HG02852 (cell line): ENCODE results near the gene ELMO3.

Experiments
- ATAC-seq: cut with Tn5 transposase; IDR thresholded peaks from one replicate; pipeline ENCODE4 v1.9.1; 2021; ENCODE audit warnings: mild to moderate bottlenecking, moderate library complexity; ENCODE audit not compliant: unreplicated experiment

ELMO3 gene

DNA sequence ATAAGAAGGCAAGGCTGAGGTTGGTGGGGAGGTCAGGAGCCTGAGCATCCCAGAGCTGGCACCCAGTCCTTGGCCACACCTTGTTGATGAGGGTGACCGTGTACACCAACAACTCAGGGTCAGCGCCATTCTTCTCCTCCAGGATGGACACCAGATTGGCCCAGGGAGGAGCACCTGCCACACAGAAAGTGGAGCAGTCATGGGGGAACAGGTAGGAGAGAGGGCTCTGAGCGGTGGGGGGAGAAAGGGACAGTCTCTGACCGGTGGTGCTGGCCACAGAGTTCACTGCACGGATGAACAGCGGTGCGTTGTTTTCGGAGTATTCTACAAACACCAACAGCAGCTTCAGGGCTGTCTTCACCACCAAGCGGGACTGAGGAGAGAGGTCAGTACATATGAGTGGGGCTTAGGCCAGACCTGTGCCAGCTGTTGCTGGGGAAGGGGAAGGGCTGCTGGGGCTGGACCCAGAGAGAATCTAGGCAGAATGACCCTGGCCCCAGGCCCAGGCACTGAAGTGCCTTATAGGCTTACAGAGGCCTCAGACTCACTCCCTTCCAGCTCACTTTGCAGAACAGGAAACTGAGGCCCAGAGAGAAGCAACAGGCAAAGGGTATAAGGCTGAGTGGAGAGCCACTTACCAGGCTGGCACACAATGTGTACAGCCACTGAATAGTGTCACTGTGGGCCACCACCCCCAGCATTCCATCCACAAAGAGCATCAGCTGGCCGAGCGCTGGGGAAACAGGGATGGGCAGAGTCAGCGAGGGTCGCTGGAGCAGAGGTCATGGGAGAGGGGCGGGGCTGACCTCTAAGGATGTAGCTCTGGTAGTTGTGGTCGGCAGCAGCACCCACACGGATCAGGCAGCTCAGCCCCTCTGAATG lies 38.7 kb downstream of the ELMO3 start:
- no peak for ATAC-seq

DNA sequence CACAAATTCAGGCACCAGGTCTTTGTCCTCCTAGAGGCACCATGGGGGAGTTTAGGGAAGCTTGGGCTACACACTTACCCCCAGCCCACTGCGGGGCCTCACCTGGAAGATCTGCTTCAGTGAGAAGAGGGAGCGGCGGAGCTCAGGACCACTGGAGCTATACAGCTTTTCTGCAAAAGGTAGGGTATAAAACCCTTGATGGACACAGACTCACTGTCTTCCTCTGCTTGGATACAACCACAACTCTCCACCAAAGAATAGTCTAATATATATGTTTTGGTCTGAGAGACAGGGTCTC lies 39.3 kb downstream of the ELMO3 start:
- ATAC-seq, result no peak

DNA sequence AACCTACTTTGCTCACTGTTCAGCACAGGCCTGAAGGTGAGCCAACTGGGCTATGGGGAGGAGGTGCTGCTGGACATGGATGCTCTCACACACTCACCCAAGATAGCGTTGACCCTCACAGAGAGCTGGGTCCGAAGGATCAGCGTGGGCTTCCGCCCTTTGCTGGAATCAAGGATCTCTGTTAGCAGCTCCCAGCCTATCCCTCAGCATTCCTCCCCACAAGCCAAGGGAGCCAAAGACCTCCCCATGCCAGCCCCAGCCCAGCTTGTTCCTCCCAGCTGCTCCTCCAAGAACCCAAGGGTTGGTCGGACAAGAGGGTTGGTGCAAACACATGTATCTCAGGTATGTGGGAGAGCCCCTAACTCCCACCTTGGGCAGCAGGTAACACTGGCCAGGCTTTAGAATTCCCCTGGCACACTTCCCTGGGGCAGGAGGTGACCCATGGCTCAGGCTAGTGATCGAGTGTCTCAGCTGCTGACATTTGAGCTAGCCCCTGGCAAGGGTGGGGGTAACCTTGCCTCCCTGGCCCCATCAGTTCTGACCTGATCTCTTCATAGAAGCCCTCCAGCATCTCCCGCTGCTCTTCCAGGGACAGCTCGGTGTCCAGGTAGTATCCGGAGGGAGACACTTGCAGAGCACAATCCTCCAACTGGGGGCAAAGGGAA lies 40.0 kb downstream of the ELMO3 start:
- ATAC-seq, result no peak

DNA sequence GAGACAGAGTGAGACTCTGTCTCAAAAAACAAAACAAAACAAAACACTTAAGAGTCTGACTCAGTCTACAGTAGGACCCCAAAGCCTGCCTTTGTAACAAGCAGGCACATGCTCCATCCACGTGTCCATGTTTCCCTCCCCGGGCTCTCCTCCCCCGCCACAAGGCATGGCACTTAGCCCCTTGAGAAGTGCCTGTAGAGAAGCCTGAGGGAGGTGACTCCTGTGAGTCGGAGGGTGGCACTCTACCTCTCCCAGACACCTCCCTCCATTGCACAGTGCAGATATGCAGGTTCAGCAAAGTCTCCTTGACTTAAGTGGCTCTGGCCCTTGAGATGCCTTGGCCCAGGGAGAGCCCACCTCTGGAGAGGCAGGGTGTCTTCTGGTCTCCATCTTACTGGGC lies 41.6 kb downstream of the ELMO3 start:
- ATAC-seq, result no peak

DNA sequence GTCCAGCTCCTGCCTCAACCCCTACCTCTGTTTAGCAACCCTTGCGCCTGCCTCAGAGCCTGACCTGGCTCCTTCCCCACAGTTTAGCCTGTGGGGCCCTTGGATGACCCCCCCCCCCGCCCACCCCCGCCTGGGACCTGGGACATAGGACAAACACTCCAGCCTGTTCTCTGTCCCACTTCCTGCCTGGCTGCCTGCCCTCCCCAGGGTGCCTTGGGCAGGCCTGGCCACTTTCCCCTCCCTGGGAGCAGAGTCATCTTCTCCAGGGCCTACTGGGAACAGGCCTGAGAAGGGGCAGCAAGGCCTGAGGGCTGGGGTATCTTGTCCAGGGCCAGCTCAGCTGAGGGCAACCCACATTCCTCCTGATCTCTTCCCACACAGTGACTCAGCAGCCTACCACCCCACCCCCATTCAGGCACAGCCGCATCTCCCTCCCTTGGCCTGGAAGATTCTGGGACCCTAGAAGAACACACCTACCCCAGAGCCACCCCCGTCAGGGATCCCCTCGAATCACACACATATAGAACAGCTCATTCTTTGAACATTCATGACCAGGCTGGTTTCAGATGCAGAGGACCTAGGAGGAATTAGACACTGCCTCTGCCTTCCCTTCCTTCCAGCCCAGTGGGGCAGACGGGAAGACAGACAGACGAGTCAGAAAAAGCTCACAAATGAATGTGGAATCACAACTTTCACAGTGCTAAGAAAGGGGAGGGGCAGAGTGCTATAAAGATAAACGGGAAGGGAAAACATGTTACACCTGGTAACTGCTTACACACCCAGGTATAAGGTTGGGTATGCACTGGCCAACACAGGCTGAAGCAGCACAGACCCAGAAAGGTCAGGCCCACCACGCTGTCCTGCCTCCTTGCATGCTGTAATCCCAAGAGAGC lies 42.3 kb downstream of the ELMO3 start:
- ATAC-seq, result no peak

DNA sequence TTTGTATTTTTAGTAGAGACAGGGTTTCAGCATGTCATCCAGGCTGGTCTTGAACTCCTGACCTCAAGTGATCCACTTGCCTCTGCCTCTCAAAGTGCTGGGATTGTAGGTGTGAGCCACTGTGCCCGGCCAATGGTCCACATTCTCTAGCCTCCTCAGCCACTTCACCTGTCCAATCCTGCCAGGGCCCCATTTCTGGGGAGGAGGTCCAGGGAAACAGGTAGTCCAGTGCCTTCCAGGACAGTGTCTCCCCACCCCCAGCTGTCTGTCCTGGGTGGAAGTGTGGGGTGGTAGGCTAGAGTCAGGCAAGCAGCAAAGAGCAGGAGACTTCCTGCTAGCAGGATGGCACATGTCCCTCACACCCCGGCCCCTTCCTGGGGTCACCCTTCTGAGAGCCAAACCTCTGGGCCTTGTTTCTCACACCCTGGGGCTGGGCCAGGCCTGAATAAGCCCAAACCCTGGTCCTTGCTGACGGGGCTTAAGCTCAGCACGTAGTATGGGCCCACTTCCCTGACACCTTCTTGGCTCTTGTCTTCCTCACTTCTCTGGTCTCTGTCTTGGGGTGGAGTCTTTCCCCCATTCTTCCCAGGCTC lies 43.3 kb downstream of the ELMO3 start:
- no peak for ATAC-seq

DNA sequence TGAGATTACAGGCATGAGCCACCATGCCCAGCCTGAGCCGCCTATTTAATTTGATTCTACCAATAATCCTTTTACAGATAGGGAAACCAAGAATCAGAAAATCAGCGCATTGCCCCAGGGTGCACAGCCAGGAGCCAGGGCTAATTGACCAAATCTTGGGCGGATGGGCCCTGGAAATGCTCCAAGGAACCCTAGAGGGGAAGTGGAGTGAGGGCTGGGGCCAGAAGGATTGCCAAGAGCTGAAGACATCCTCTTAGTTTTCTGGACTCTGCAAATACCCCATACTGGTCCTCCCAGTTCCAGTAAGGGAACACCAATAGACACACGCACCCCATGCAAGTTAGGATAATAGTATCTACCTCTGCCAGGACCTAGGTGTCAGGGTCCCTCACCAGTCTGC lies 44.5 kb downstream of the ELMO3 start:
- ATAC-seq, result no peak

DNA sequence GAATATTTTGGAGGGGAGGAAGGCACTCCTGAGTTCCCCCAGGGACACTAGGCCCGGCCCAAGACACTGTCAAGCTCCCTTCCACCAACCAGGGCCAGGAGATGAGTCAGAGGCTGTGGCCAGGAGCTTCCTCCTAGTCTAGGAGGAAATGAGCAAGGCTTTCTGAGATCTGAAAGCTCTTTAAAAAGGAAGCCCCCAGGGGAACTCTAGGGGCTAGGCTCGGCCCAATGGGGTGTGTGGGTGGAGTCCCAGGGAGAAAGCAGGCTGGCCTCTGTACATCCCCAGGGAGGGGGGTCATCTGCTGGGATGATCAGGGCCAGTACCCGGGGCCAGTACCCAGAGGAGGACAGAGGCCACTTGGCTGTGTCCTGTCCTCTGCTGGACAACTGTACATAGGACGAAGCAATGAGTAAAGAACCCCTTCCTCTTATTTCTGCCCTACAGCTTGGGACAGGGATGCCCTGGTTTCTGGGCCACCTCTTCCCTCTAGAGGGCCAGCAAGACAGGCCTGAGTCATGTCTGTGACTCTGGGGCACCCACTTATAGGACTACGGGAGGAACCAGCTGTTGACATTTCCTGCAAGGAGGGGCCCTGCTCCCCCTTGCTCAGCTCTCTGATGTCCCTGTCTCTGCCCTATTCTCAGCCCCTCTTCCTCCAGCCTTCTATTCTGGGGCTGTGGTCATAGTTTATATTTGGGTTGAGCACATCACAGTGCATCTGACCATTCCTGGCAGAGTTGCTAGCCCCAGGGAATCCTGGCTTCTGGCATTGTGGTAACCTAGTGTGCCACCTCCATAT lies 45.7 kb downstream of the ELMO3 start:
- peak; percentile 47 for ATAC-seq

DNA sequence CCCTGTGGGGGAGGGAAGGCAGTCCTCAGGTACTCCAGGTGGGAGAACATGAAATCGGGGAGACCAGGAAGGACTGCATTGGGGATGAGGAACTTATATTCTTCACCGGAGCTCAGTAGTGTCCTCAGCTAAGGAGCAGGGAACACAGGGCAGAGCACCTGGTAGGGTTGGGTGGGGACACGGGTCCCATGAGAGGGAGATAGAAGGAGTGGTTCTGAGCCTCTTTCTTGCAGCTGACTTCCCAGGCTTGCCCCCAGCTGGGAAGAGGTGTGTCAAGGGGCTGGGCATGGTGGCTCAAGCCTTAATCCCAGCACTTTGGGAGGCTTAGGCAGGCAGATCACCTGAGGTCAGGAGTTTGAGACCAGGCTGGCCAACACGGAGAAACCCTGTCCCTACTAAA lies 46.3 kb downstream of the ELMO3 start:
- ATAC-seq, result no peak

DNA sequence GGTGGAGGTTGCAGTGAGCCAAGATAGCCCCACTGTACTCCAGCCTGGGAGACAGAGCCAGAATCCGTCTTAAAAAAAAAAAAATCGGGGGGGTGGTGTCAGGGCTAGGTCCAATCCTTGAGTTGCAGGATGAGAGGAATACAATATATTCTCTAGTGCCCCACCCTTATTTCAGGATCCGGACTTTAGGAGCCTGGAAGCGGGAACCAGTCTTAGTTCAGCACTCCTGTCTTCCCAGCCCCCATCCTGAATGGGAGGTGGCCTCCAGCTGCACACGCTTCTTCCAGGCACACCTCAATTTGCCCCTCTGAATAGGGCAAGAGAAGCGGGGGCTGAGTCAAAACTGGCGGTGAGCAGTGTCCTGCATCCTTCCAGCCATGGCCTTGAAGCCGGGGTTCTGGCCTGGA lies 46.7 kb downstream of the ELMO3 start:
- no peak for ATAC-seq

DNA sequence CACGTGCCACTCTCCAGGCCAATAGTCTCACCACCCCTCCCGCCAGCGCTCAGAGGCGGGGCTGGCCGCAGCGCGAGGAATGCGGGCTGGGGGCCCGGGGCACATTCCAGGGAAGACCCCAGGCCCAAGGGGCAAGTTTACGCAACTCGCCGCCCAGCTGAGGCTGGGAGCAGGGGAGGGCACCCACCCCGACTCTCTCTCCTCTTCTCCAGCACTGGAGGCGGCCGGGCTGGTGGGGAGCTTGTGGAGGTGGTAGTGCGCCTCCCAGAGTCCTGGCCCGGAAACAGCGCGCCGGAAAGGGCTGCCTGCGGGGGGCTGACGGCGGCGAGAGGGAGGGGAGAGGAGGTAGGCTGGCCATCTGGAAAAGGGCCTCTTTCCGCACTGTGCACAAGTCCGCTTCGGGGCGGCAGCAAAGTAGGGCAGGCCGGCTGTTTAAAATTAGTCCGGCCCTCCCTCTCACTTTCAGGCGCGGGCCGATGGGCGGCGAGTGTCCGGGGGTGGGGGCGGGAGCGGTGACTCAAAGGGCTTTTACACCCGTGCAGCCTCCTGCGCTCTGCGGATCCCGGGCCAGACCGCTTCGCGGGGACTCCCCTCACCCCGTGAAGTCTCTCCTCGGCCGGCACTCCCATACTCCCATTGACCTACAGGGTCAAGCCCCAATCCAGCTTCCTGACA lies 47.3 kb downstream of the ELMO3 start:
- peak; percentile 21 for ATAC-seq

DNA sequence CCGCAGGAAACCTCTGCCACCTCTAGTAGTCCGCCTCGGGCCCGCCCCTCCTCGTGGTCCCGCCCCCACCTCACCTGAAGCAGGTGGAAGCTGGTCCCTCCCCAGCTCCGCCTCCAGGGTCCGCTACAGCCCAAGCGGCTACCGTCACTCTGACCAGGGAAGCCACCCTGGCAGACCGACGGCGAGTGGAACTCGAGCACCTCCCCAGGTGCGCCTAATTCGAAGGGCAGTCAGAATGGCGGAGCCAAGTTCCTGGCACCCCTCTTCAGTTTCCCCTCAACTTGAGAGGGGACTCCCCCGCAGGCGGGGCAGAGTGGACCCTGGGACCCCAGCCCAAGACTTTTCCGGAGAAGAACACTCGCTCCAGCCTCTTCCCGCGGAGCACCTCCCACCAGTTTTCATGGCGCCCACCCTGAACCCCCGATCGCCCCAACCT lies 47.8 kb downstream of the ELMO3 start:
- peak; percentile 14 for ATAC-seq

DNA sequence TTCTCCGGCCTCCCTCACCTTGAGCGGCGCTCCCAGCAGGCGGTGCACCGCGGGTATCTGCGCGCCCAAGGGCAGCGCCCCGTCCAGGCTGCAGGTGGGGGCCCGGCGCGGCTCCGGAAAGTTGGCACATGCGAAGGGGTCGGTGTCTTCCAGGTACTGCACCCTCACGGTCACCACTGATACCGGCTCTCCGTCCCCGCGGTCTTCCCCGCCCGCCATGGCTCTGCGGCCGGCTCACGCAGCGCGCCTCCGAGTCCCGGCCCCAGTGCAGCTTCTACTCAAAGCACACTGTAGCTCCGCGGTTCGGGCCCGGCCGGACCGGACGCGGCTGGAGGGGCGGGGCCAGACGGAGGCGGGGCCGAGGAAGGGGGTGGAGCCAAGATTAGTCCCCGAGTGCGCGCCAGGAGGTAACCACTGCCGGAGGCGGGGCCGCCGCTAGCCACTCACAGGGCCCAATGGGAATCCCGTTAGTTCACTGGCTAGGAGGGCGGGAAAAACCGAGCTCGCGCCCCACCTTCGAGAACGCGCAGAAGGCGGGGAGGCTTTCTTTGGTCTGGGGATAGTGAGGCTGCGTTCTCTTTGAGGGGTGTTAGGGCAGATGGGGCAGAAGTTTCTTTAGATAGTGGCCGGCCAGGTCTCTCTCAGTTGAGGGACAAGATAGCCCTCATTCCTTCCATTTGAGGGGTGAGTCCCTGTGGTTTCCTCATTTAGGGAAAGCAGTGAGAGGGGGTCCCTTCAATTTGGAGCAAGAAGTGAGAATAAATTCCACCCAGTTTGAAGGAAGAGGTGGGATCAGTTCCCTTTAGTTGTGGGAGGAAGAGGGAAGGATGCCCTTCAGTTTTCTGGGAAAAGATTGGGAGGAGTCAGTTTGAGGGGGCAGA lies 48.5 kb downstream of the ELMO3 start, which contains the start of gene FHOD1:
Gene FHOD1, minus strand, starts transcription at position 290 of the 881 bp plus-strand sequence. Its CDS starts 71 bp downstream, at position 219.
- ATAC-seq, result peak; percentile 43

DNA sequence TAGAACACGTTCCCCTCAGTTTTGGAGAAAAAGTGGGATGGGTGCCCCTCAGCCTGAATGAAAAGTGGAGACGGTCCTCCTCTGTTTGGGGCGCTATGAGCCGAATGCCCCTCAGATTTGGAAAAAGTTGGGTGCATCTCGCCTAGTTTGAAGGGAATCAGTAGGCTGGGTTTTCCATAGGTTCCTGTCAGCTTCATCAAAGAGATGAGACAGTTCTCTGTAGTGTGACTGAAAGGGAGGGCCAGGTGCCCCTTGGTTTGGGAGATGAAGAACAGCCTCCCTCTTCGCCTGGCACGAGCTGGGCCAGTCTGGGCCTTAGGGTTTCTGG lies 49.1 kb downstream of the ELMO3 start:
- ATAC-seq, result no peak

DNA sequence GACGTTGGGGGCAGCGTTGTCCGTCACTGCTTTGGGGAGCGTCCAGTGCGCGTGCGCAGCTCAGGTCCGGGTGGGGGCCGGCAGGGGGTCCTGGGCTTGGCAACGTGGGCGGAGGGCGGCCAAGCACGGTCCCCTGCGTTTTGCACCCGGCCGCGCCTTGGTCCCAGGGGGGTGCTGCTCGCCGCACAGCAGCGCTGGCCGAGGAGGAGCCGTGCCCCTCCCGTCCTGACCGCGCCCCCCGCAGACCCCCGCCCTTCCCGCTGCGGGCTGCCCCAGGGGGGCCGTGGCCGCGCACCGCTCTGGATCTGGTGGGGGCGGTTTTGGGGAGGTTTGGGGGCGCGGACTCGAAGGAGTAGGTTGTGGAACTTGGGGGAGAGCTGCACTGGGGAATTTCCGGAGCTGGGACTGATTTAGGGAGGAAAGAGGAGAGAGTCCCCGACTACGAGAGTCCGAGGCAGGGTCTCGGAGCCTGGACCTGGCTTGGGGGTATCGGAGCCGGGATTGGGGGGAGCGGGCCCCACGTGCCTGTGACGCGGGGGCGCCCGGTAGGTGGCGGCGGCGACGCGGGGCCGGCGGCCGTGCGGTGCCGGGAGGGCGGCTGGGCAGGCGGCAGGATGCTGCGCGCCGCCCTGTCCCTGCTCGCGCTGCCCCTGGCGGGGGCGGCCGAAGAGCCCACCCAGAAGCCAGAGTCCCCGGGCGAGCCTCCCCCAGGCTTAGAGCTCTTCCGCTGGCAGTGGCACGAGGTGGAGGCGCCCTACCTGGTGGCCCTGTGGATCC lies 49.7 kb downstream of the ELMO3 start, which contains the start of gene SLC9A5:
Gene SLC9A5, plus strand, starts transcription at position 579 of the 777 bp plus-strand sequence. Its CDS starts 36 bp downstream, at position 615.
- no peak for ATAC-seq

DNA sequence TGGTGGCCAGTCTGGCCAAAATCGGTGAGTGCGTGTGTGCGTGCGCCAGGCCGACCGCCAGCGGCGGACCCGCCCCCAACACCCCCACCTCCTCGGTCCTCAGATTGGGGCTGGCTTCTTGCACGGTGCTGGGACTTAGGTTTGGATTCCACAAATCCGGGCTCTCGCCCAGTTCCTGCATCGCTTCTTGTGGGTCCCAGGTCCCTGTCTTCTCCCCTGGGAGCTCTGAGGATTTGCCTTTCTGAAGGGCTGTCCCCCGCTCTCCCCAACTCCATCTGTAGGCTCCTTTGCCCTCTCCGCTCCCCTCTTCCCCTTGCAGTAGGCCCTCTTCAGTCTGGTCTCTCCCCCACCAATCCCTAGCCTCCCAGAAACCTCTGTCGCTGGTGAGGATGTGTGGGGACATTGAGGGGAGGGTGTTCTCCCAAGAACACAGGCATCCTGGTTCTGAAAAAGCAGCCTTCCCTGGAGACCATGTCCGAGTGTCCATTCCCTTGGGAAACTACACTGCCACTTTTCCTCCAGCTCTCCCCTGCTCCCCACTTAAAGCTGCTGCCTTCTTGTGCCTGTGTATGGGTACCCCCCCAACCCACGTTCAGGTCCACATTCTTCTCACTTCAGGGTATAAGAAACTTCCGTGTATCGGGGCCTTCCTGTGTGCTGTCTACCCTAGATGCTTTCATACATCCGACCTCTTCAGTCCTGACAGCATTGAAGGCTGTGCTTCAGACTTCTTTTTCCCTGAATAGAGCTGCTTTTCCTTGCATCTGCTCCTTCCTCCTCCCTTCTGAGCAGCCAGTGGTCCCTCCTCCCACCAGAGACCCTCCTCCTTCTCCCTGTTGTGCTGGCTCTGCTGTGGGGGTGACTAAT lies 50.5 kb downstream of the ELMO3 start:
- no peak for ATAC-seq

DNA sequence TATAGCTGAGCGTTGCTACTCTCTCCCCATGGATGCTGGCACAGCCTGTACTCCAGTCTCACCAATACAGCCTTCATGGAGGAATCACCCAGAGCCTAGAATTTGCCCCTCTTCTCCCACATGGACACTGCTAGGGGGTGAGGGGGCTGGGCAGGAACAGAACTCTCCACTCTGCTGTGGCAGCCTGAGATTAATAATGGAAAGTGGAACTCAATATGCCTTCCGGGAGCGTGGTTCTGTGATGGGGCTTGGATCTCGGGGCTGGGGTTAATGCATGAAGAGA lies 51.1 kb downstream of the ELMO3 start:
- no peak for ATAC-seq
